ENCODE data around the gene MRPL33.

The MRPL33 gene

DNA sequence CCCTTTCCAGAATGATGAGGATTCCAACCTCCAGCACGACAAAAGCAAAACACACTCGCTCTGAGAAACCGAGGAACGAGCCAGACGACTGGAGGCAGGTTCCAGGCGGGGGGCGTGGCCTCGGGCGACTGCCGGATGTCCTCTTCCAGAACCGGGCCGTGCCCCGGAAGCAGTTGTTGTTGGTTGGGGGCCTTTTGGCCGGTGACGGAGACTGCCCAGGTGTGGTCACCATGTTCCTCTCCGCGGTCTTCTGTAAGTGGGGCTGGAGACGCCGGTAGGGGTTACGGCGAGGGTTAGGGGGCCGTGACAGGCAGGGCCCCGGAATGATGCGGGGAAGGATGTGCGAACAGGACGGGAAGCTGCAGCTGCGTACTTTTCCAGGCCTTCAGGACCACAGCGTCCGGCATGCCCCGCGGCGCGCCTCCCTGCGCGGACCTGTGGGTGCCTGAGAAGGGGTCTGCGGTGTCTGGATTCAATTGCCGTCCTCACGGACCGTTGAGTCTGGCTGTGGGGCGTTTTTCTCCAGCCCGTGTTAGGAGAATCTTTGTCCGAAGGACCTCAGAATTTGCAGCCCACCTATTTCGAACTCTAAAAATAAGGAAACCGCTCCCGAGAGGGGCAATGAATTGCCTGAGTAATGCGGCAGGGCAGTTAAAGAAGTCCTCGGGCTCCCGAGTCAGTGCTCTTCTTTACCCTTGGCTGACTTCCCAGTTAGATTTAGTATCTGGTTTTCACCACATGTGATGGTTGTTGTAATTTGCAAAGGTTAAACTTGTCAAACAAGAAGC, at the start of gene MRPL33:
Gene MRPL33, plus strand, starts transcription at position 172 of the 788 bp plus-strand sequence. Its CDS starts 59 bp downstream, at position 231.
- DNase-seq, result peak; percentile 87

DNA sequence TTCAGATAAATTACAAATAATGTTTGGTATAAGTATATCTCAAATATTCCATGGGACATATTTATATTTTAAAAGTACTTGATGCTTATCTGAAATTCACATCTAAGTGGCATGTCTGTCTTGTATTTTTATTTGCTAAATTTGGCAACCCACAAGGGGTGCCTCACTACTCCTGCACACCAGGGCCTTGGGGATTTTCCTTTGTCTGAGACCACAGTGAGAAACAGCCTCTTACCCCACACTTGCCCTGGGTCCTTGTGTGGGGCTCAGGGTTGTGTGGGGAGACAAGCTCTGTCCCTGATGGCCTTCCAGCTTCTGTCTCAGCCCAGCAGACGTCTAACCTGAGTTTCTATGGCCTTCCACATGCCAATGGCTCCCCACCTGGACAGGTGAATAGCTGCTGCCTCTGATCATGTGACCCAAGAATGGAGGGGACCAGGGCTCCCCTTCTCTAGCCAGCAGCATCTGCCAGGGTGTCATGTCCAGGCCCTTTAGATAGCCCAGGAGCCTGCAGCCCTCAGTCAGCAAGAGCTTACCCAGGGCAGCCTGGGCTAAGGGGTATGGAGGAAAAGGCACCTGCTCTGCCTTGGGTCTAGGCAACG, 49.5 kb upstream of the MRPL33 start:
- DNase-seq, result no peak

DNA sequence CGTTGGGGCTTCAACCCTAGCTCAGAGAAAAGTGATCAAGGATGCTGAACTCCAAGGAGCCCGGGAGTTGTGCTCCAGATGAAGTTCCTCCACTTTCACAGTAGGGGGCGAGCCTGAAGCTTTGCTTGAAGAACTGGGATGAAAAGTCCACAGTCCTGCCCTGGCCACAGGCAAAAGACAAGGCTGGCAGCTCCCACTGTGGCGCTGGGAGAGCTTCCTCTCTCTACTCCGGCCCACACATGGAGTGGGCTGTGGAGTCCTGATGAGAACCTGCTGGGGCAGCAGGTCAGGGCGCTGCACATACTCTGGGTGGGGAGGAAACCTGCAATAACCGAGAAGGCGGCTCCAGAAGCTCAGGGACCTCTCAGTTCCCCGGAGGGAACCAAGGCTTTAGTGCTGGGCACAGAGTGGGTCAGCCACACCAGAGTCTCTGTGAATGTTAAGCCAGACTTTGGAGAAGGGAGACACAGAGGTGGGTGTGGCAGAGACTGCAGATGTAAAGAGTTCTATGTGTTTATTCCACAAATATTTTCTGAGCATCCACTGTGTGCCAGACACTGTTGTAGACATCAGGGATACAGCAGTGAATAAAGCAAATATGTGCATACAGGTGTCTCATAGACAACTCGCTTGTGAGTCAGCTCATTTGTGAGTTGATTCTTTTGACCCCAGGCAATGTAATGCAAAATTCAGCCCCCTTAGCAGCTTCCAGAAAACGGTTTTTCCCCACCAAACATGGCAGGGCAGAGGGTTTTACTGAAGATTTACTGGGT, 48.0 kb upstream of the MRPL33 start:
- DNase-seq, result peak; percentile 72

DNA sequence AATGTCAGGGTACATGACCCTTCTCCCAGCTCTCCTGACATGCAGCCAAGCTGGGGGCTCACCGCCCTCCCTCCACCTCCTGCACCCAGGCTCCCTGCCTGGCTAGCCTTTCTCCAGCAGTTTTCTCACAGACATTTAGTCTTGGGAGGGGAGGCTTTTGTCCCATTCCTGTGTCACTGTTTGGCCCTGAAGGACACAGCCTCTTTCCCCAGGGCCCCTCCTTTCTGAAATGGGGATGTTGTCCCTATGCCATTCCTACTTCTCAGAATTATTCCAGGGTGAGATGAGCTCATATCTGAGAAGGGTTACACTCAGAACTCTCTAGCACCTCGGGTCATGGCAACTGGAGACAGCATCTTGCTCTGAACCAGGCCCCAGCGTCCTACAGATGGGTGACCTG, 47.3 kb upstream of the MRPL33 start:
- DNase-seq, result no peak

DNA sequence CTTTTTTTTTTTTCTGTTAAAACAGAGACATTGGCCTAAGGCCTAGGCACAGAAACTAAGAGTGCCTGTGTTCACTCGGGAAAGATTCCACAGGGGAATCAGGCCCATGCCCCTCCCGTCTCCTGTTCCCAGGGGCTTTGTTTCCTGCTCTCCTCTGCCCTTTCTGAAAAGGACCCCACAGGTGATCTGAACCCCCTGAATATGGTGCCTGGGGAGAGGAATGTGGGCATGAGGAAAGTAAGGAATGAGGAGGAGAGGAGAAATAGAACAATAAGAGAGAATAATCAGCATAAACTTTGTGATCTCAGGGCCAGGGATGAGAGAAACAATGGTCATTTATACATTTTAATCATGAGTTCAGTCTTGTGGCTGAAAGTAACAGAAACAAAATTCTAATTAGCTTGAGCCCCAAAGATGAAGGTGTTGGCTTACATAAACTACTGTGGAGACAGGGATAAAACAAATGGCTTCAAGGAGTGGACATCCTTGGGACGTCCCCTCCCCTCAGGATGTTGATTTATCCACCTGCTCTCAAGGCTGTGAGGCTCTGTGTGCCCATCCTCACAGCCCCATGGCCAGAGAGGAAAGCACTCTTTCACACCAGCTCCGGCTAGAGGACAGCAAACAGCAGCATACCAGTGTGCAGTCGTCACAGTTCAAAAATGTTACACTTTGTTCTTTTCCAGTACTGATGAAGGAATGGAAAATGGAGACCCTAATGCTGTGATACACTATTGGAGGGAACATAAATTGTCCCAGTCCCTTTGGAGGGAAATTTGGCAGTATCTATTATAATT, 46.4 kb upstream of the MRPL33 start:
- DNase-seq, result peak; percentile 19

DNA sequence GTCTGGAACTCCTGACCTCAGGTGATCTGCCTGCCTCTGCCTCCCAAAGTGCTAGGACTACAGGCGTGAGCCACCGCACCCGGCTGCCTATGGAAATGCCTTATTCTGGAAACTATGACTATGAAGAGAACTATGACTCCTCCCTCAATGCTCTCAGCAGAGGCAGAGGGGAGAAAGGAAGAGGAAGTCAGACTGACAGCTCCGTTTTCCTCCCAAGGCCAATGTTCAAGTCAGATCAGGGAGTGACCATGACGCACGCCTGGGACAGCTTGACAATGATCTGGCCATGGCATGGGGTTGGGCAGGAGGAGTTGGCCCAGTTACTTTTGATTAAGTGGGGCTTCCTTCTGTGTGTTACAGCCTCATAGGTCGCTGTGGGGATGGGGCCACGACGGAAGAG, 44.3 kb upstream of the MRPL33 start:
- DNase-seq, result no peak

DNA sequence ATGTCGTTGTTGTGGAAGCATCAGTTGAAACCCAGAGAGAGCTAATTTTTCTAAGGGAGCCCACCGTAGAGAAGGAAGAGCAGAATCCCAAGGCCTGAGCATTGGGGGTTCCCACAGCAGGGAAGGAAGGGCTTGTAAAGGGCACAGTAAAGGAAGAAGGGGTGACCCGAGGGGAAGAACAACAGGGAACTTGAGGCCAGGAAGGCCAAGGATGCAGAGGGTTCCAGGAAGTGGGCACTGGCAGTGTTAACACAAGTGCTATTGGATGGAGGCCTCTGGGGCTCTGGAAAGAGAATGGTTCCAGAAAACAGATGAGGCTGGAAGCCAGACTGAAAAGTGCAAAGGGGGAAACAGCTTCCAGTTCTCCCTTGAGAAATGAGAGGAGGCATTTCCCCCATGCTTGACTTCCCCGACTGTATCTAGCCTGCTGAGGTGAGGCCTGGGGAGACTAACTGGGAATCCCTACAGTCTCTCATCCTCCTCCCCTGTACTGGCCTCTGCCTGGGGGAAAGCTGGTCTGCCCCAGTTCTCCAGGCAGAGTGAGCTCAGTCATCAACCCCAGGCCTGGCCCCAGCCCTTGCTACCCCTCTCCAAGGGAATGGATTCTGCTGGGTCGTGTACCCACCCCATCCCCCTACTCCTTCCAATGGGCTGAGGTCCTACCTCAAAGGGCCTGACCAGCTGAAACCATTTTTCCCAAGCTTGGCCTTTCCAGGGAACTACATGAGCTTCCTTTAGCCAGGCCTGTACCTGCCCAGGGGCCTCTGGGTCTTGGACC, 43.2 kb upstream of the MRPL33 start:
- DNase-seq, result no peak

DNA sequence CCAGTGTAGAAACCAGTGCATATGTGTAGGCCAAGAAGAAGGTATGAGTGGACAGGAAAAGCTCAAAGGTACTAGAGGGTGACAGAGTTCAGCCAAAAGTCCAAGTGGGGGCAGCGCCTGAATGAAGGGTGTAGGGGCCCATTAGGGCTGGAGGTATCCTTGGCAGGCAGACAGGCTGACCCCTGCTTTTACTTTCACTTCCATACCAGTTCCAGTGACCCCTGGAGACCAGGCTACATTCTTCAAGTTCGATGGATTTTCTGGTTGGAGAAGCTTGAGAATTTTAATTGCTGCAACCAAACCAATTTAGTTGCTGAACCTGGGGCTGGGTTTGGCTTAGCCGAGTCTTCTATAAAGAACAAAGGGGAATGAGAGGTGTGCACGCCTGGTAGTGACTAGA, 42.3 kb upstream of the MRPL33 start:
- no peak for DNase-seq

DNA sequence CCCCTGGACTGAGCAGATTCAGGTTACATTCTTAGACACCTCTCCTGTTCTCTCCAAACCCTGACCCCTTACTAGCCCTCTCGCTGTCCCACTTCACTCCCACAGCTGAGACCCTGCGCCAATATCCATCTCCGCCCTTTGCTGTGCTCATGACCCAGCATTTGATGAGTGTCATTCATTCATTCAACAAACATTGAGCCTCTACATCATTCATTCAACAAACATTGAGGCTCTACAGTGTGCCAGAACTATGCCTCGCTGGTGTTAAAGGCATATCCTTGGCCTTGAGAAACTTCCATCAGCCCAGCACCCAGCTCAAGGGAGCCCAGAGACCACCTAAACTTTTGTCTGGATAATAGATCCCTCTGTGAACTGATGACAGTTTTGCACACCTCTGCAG, 41.9 kb upstream of the MRPL33 start:
- no peak for DNase-seq

DNA sequence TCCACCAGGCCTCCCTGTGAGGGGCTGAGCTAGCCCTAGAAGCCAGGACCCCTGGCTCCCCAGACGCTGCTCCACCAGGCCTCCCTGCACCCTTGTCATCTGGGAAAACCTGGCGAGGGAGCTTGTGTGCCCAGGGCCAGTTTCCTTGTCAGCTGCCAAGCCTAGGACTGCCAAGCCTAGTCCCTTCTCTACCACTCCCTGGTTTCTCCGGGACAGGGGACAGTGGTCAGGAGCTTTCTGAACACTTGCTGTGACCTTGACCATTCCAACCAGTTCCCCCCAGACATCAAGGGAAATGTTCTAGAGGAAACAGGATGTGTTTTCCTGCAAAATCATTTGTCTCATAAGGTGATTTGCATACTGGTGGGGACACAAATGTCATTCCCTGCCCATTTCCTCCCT, 41.3 kb upstream of the MRPL33 start:
- DNase-seq, result no peak

DNA sequence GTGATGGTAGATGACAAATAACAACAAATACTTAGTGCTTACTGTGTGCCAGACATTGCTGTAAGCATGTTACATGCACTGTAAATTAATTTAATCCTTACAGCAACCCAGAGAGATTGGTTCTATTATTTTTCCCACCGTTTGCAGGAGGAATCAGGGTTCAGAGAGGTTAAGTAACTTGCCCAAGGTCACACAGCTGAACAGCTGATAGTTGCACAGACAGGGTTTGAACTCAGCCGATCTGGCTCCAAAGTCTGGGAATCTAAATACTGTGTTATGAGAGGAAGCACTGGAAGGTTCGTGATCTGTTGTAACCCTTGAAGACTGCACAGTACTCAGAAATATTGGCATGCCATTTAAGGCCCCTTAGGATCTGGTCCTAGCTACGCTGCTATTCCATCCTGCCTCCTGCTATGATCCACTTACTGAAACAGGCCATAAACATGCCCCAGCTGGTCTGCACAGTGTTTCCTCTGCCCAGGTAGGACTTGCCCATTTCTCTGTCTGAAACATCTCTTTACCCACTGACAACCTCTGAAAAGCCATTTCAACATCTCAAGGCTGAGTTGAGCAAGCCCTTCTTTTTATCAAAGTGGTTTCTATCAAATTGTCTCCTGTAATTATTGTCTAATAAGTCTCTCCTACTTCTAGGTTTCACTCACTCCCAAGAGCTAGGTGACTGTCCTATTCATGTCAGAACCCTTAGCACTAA, 40.4 kb upstream of the MRPL33 start:
- DNase-seq, result no peak

DNA sequence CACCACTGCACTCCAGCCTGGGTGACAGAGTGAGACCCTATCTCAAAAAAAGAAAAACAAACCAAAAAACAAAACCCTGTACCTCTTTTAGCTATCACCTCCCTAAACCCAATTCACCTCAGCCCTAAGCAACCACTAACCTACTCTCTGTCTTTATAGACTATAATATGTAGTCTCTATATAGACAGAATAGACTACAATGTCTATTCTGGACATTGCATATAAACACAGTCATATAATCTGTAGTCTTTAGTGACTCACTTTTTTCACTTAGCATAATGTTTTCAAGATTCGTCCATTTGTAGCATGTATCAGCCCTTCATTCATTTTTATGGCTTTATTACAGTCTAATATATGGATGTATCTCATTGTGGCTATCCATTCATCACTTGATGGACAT, 37.2 kb upstream of the MRPL33 start:
- no peak for DNase-seq

DNA sequence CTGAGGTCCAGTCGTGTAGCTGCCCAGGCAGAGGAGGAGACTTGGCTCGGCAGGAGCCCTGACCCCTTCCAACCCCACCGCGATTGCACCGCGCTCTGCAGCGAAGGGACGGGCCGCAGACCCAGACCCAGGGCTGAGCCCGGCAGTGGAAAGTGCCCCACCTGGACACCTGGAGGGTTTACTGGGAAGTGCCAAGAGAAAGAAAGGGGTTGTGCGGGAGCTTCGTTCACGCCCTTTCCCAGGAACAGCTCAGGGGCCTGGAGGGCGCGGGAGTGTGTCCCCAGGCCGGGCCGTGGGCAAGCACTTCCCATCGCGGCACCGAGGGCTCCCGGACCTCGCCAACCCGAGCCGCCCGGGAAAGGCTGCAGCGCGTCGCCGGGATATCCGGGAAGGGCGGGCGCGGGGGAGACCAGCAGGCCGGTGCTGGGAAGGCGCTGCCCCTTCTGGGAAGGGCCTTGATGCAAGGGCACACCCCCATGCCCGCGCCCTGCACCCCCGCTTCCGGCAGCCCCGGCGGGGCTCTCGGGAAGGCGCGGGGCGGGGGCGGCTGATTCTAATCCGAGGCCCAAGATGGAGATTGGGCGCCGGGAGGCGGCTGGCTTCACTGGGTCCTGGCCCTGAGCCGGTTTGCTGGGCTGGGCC, 36.1 kb upstream of the MRPL33 start:
- peak; percentile 37 for DNase-seq

DNA sequence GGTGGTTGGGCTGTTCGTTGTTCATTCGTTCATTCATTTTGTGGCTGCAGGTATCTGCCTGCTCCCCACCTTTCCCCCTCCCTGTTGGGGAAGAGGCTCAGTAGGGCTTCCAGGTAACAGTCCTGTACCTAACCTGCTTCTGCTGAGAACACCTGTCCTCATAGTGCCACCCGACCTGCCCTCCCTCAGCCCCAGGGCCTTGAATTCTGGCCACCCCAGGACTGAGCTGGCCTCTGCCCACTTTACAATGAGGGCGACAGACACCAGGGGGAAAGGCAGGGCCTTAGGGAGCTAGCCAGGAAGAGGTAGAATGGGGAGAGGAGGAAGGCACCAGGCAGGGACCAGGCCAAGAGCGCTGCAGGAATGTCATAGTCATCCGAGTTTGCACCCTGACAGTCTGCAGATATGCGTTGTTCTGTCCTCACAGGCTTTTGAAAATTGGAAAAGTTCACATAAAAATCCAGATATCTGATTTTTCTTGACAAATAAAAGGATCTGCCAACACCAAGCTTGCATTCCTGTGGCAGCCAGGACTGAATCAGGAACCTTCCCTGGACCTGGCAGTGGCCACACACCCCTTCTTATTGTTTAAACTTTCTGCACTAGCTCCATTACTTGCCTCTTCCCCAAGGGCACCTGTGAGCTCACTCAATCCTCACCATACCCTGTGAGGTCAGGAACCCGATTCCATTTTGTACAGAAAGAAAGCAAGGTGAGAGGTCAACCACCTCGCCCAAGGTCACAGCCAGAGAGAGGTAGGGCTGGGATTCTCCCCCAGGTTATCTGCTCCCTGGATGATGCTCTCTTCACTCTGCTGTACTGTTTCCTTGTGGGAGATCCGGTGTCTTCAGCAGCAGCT, 35.3 kb upstream of the MRPL33 start:
- no peak for DNase-seq

DNA sequence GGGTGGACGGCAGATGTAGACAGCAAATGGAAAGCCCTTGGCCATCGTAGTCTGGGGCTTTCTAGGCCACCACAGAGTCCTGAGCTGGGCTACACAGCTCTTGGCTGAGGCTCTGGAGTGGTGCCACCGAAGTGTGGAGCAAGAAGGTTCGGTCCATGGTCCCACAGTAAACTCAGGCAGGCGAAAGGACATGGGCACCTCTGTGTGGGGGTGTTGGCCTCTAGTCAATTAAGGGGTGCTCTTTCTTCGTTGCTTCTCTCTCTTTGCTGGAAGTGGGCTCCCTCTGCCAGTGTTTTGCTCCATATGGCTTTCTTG, 34.7 kb upstream of the MRPL33 start:
- no peak for DNase-seq

DNA sequence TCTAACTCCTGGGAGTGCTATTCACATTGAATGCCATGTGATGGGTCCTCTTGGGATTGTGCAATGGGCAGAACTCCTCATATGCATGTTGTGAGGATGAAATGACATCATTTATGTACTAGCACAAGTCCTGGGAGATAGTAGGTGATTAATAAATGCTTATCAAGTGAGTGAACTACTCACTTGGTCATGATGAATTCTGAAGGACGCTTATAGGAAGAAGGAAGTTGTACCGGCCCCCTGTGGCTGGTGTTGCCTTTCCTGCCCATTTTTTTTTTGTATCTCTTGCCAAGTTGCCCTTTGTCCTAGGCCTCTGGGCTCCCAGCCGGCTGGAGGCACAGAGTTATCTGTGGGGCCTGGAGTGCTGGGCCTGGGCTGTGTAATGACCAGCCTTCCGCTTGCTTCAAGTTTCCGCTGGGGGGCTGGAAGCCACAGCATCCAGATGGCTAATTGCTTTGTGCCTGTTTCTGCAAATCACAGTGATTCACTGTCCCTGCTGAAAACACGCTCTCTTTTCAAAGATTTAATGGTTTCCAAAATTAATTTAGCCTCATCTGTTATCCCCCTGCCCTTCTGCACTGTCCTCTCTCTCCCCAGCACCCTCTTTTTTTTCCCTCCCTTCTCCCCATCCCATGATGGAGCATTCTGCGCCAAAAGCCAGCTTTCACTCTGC, 33.7 kb upstream of the MRPL33 start:
- DNase-seq, result peak; percentile 83

DNA sequence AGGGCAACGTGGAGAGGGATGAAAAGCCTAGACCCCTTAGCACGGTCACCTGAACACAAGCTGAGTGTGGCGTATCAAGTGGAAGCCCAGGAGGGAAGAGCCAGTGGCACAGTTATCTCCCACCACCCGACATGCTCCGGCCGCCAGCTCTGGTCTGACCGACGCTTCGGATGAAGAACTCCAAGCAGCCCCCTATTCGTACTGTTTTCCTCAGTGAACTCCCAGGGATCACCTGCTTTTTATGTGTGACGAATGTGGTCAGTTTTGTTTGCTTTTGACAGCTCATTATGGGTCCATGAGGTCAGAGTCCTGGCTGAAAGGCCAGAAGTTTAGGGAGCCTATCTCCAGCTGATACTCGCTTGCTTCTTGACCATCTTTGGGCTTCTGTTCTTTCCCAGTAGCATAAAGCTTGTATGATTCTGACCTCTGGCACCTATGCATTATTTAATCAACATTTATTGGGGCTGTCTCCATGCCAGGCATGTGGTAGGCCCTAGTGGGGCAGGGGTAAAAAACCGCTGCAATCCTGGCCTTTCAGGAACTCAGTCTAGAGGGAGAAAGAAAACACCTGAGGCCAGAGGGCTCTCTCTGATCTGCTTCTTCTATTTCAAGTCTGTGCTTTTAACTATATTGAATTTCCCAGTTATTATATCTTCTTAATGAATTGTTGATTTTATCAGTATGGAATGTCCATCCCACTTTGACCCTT, 33.0 kb upstream of the MRPL33 start:
- no peak for DNase-seq

DNA sequence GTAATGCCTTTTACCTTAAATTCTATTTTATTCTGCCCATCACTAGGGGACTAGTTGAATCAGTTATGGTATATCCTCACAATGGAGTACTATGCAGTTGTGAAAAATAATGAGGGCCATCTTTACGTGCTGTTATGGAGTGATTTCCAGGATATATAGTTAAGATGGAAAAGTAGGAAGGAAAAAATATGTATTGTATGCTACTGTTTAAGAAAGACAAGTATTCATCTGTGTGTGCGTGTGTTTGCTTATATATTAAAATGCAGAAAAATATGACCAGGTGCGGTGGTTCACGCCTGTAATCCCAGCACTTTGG, 32.5 kb upstream of the MRPL33 start:
- no peak for DNase-seq

DNA sequence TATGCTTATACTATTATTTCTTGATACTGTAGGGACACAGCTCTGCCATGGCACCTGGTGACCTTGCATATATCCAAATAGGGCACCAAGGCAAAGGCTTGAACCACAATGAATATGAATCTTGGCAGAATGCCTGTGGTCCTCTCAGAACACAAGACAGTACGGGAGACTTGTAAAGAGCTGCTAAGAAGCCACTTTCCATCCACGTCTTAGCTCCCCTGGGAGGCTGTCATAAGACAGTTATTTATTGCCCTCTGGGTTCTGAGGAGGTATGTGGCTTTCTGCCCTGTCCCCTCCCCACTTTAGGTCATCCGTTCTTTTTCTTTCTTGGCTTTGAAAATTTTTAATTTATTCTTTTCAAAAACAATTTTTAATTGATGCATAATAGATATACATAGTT, 29.8 kb upstream of the MRPL33 start:
- no peak for DNase-seq

All from HCEC 1CT (cell line).